Skeletal muscle tissue (tissue), 4 donors: ENCODE results near the gene GCNT2. TPM values are rescaled to one million over a fixed set of nuclear protein-coding genes. Genes with fewer than 3 reads are reported as not detected.
A peak's percentile ranks its signal among the peaks of the same experiment; 100 is the strongest.

Source experiments
- H3K27ac ChIP-seq: one replicate; pipeline ENCODE4 v1.7.0; 2013; ENCODE audit warnings: mild to moderate bottlenecking, low read depth, low read length, inconsistent platforms
- H3K27me3 ChIP-seq, 3 donors: one replicate each; pipeline ENCODE4 v1.7.0; 2013; ENCODE audit warnings: low read length in 3 of 3; ENCODE audit not compliant: control insufficient read depth in 3 of 3, insufficient read depth in 3 of 3
- H3K36me3 ChIP-seq, 3 donors: one replicate each; pipeline ENCODE4 v1.7.0; 2013; ENCODE audit warnings: low read length in 3 of 3; ENCODE audit not compliant: control insufficient read depth in 3 of 3, insufficient read depth in 3 of 3
- H3K4me1 ChIP-seq, 3 donors: one replicate each; pipeline ENCODE4 v1.7.0; 2013; ENCODE audit warnings: low read length in 3 of 3, mild to moderate bottlenecking in 3 of 3; ENCODE audit not compliant: control insufficient read depth in 3 of 3, insufficient read depth in 3 of 3
- H3K4me3 ChIP-seq, 3 donors: one replicate each; pipeline ENCODE4 v1.7.0; 2013; ENCODE audit warnings: low read length in 3 of 3
- H3K9ac ChIP-seq, 3 donors: one replicate each; pipeline ENCODE4 v1.7.0; 2013; ENCODE audit warnings: low read length in 3 of 3, mild to moderate bottlenecking in 3 of 3, moderate library complexity in 2 of 3, low read depth in 1 of 3
- H3K9me3 ChIP-seq, 3 donors: one replicate each; pipeline ENCODE4 v1.7.0; 2013; ENCODE audit warnings: low read length in 3 of 3; ENCODE audit not compliant: control insufficient read depth in 3 of 3
- total RNA-seq: library from RNA; depleted of rRNA; stranded (reverse); fragments of >200 nt; gene quantifications from one replicate; pipeline ENCODE4 v1.2.3, GENCODE V29; 2014
- donor health status: Osteomylitis.

The GCNT2 gene
- 3.1 TPM for total RNA-seq

DNA sequence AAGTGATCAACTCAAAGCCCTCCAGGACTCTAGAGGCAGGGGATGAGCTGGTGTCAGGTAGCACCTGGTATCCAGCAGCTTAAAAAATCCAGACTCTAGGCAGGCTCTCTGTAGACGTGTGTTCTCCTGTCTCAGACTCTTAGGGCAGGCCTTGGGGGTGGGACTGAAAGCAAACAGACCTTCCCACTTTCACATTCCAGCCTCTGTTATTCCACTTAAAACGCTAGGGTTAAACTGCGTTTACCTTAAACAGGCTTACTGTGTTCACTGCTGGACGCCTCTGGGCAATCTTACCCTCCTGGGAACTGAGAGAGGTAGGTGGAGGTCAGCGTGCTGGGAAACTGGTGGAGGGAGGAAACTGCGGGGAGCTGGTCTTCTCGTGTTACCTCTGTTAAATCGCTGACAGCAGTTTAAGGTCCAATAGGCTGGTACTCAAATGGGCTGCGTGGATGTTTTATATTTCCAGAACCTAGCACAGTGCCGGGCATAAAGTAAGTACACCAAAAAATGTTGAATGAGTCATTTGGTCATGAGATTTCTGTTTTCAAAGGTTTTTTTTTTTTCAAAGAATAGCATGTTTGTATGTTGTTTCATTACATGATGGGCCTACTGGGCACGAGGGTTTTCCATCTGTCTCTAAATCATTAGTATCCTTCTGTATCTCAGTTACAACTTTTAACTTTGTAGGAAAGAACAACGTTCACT, at the start of gene GCNT2:
GCNT2 (plus strand) TSS at position 248 of the 705 bp plus-strand sequence. CDS start 7,561 bp downstream, outside the sequence.
- Histone ChIP-seq H3K36me3 (no peaks in the 10 kb centered on the region), H3K27ac (no peak within 1 kb of the TSS), H3K27me3 (no peaks in the 10 kb centered on the region), H3K4me1 (peaks cover 0 to 3% (median 2%) of the 10 kb centered on the region in 3 donors), H3K4me3 (peak within 1 kb of the TSS in 2 of 3 donors; percentile 18 to 32), H3K9me3 (no peaks in the 10 kb centered on the region), H3K9ac (peak within 1 kb of the TSS in 1 of 3 donors; percentile 35)

DNA sequence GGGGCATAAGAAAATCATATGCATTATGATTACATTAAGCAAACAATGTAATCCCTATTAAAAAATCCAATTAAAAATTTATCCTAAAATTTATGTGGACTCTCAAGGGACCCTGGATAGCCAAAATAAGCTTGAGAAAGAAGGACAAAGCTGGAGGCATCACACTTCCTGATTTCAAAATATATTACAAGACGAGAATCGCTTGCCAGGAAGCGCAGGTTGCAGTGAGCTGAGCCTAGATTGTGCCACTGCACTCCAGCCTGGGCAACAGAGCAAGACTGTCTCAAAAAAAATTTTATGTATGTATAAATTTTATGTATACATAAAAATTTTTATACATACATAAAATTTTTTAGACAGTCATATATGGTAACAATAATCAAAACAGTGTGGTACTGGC, 48.5 kb upstream of the GCNT2 start:
- Histone ChIP-seq H3K9ac (no peak overlapping the region), H3K36me3 (no peaks in the 10 kb centered on the region), H3K27me3 (peaks cover 0 to 5% (median 4%) of the 10 kb centered on the region in 3 donors), H3K4me1 (no peaks in the 10 kb centered on the region), H3K4me3 (no peak overlapping the region), H3K27ac (no peak overlapping the region), H3K9me3 (peaks cover 0 to 10% (median 0%) of the 10 kb centered on the region in 3 donors)

DNA sequence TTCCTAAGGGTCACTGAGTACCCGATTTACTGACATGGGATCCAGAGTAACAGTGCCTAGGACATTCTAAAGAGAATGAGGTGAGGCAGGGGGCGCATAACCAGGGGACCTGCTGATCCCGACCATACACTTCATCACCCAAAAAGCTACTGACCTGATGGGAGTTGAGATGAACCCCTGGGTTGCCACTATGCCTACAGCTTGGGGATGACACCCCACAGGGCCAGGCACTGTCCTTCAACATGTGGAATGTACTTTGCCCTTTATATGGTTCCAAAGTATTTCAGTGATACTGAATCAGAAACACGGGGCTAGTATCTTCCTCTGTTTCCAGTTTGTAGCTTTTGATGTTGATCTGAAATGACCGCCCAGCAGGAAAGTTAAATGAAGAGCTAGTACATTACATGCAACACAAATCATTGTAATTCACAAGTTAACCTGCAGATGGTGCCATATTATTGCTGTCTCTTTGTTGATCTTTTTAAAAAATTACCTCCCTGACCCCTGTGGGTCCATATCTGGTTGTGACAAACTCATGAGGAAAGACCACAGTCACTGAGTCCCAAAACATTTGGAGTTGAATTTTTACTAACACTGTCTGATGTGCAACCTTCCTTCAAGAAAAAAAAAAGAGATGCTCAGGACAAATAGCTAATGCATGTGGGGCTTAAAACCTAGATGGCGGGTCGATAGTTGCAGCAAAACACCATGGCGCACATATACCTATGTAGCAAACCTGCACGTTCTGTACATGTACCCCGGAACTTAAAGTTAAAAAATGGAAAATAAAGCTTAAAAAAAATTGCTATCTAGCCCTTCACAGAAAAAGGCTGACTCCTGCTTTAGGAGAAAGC, 42.7 kb upstream of the GCNT2 start:
- Histone ChIP-seq H3K36me3 (no peaks in the 10 kb centered on the region), H3K27ac (no peak overlapping the region), H3K4me3 (no peak overlapping the region), H3K4me1 (no peaks in the 10 kb centered on the region), H3K9me3 (no peaks in the 10 kb centered on the region), H3K27me3 (peaks cover 0 to 5% (median 0%) of the 10 kb centered on the region in 3 donors), H3K9ac (no peak overlapping the region)

GRCh38 chr6:10479939-10480700, 41.0 kb upstream of the GCNT2 start:
- H3K4me1 ChIP-seq, result no peaks in the 10 kb centered on the region
- no peak overlapping the region for H3K9ac ChIP-seq
- no peak overlapping the region for H3K4me3 ChIP-seq
- no peak overlapping the region for H3K27ac ChIP-seq
- no peaks in the 10 kb centered on the region for H3K9me3 ChIP-seq
- H3K36me3 ChIP-seq, result no peaks in the 10 kb centered on the region
- peaks cover 0 to 5% (median 0%) of the 10 kb centered on the region in 3 donors for H3K27me3 ChIP-seq

GRCh38 chr6:10481101-10481500, 40.0 kb upstream of the GCNT2 start:
- peaks cover 0 to 3% (median 0%) of the 10 kb centered on the region in 3 donors for H3K27me3 ChIP-seq
- H3K4me1 ChIP-seq, result no peaks in the 10 kb centered on the region
- H3K4me3 ChIP-seq, result no peak overlapping the region
- no peaks in the 10 kb centered on the region for H3K36me3 ChIP-seq
- no peak overlapping the region for H3K27ac ChIP-seq
- H3K9me3 ChIP-seq, result no peaks in the 10 kb centered on the region
- no peak overlapping the region for H3K9ac ChIP-seq

DNA sequence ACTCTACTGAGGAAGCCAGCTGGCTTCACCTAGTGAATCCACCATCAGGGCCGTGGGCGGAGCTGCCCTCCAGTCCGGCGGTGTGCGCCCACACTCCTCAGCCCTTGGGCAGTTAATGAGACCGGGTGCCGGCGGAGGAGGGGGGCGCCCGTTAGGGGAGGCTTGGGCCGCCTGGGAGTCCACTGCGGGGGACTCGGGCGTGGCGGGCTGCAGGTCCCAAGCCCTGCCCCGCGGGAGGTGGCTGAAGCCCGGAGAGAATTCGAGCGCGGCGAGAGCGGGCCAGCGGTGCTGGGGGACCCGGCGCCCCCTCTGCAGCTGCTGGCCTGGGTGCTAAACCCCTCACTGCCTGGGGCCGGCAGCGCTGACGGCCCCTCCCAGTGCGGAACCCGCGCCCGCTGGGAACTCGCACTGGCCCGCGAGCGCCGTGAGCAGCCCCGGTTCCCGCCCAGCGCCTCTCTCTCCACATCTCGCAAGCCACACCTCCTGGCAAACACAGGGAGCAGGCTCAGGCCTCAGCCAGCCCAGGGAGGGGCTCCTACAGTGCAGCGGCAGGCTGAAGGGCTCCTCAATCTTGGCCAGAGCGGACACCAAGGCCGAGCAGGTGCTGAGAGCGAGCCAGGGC, 38.4 kb upstream of the GCNT2 start:
- Histone ChIP-seq H3K4me3 (no peak overlapping the region), H3K36me3 (no peaks in the 10 kb centered on the region), H3K9me3 (no peaks in the 10 kb centered on the region), H3K27me3 (peaks cover 0 to 3% (median 0%) of the 10 kb centered on the region in 3 donors), H3K9ac (no peak overlapping the region), H3K27ac (no peak overlapping the region), H3K4me1 (no peaks in the 10 kb centered on the region)

DNA sequence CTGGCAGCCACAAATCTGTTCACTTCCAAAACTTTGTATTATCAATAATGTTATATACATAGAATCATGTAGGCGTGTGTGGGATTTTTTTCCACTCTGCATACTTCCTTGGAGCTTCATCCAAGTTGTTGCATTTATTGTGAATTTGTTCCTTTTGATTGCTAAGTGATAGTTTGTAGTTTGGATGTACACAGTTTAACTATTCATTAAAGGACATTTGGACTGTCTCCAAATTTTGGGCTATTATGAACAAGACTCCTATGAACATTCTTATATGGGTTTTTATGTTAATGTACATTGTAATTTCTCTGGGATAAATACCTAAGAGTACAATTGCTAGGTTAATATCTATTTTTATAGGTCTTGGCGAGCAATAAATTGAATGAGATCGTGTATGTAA, 36.2 kb upstream of the GCNT2 start:
- no peak overlapping the region for H3K9ac ChIP-seq
- H3K27ac ChIP-seq, result no peak overlapping the region
- H3K27me3 ChIP-seq, result peaks cover 0 to 9% (median 5%) of the 10 kb centered on the region in 3 donors
- no peaks in the 10 kb centered on the region for H3K4me1 ChIP-seq
- H3K9me3 ChIP-seq, result no peaks in the 10 kb centered on the region
- no peaks in the 10 kb centered on the region for H3K36me3 ChIP-seq
- H3K4me3 ChIP-seq, result no peak overlapping the region

DNA sequence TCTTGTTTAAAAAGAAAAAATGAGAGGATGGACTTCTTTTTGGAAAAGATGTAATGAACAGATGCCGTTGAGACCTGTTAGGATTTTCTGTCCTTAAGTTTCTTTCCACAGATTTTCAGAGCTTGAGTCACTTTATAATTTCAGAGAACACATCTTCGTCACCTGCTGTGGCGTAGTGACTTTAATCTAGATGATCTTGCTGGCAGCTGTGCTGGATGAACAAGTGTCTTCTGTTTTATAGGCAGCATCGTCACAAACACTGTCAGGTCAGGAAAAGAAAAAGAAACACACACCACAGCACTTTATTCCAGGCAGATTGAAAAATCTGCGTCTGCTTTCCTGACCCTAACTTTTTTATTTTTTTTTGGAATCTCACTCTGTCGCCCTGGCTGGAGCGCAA, 35.7 kb upstream of the GCNT2 start:
- no peak overlapping the region for H3K9ac ChIP-seq
- peaks cover 0 to 9% (median 5%) of the 10 kb centered on the region in 3 donors for H3K27me3 ChIP-seq
- no peaks in the 10 kb centered on the region for H3K36me3 ChIP-seq
- no peaks in the 10 kb centered on the region for H3K9me3 ChIP-seq
- no peak overlapping the region for H3K27ac ChIP-seq
- H3K4me1 ChIP-seq, result no peaks in the 10 kb centered on the region
- no peak overlapping the region for H3K4me3 ChIP-seq

- no peaks in the 10 kb centered on the region for H3K4me1 ChIP-seq
- no peak overlapping the region for H3K4me3 ChIP-seq
- no peaks in the 10 kb centered on the region for H3K9me3 ChIP-seq
- no peak overlapping the region for H3K27ac ChIP-seq
- no peak overlapping the region for H3K9ac ChIP-seq
- peaks cover 0 to 9% (median 5%) of the 10 kb centered on the region in 3 donors for H3K27me3 ChIP-seq
- no peaks in the 10 kb centered on the region for H3K36me3 ChIP-seq
These were observed 34.9 kb upstream of the GCNT2 start for GRCh38 chr6:10486215-10486614.
